CD4-positive, alpha-beta memory T cell (primary cell): Measurements from ENCODE around the gene TUBGCP3. TPM values are rescaled to one million over a fixed set of nuclear protein-coding genes. Genes with fewer than 3 reads are reported as not detected.
"Not testable (repeated sequence)": the region's sequence is repeated elsewhere in the genome, so short reads cannot be mapped to it uniquely, and the experiment has no call there.

Source experiments
- CTCF ChIA-PET: fragments of 350-600 bp; sonication (Branson Sonifier 250); formaldehyde crosslinking; loops from one replicate; lab custom pipeline; 2021; ENCODE audit warnings: inconsistent platforms; ENCODE audit not compliant: partially characterized antibody; lab: Charles Lee
- POLR2A ChIA-PET: fragments of 350-600 bp; sonication (Branson Sonifier 250); formaldehyde crosslinking; loops from one replicate; lab custom pipeline; 2021; ENCODE audit not compliant: partially characterized antibody; lab: Charles Lee
- DNase-seq, 5 donors: peaks; one replicate each; pipeline versions ENCODE4 v3.0.0 to v3.0.0-alpha.2; 2020 to 2022; ENCODE audit warnings: mixed read lengths in 1 of 5
- H3K27ac ChIP-seq: one replicate; pipeline ENCODE4 v1.7.0; 2013; ENCODE audit warnings: low read depth, low read length
- H3K27me3 ChIP-seq: 2 replicates; pipeline ENCODE4 v1.7.0; 2013; ENCODE audit warnings: mild to moderate bottlenecking, low read length, moderate library complexity; ENCODE audit not compliant: insufficient read depth
- H3K36me3 ChIP-seq: 2 replicates; pipeline ENCODE4 v1.7.0; 2013; ENCODE audit warnings: mild to moderate bottlenecking, low read length, moderate library complexity; ENCODE audit not compliant: insufficient read depth
- H3K4me1 ChIP-seq: 2 replicates; pipeline ENCODE4 v1.7.0; 2013; ENCODE audit warnings: mild to moderate bottlenecking, low read length, moderate library complexity; ENCODE audit not compliant: insufficient read depth
- H3K4me3 ChIP-seq, 2 donors: one replicate each; pipeline ENCODE4 v1.7.0; 2013; ENCODE audit warnings: low read length in 2 of 2, mild to moderate bottlenecking in 1 of 2
- H3K9me3 ChIP-seq, 2 donors: one replicate each; pipeline ENCODE4 v1.7.0; 2013; ENCODE audit warnings: low read length in 2 of 2, control low read depth in 1 of 2; ENCODE audit not compliant: control insufficient read depth in 1 of 2
- H3K27ac Mint-ChIP-seq, 7 donors: one replicate each; pipeline ENCODE4 v1.8.0; 2020 to 2021; ENCODE audit warnings: mixed read lengths in 7 of 7, mild to moderate bottlenecking in 6 of 7, inconsistent platforms in 3 of 7, moderate library complexity in 3 of 7
- H3K27me3 Mint-ChIP-seq, 2 donors: one replicate each; pipeline ENCODE4 v1.8.0; 2020 to 2021; ENCODE audit warnings: mixed read lengths in 2 of 2
- H3K36me3 Mint-ChIP-seq, 2 donors: one replicate each; pipeline ENCODE4 v1.8.0; 2020 to 2021; ENCODE audit warnings: mixed read lengths in 2 of 2, inconsistent platforms in 1 of 2, mild to moderate bottlenecking in 1 of 2
- H3K4me1 Mint-ChIP-seq, 4 donors: one replicate each; pipeline ENCODE4 v1.8.0; 2020 to 2021; ENCODE audit warnings: mixed read lengths in 4 of 4, mild to moderate bottlenecking in 1 of 4
- H3K4me3 Mint-ChIP-seq, 8 donors: one replicate each; pipeline ENCODE4 v1.8.0; 2020 to 2021; ENCODE audit warnings: mixed read lengths in 8 of 8, mild to moderate bottlenecking in 7 of 8, moderate library complexity in 6 of 8, inconsistent platforms in 3 of 8
- H3K9me3 Mint-ChIP-seq, 8 donors: one replicate each; pipeline ENCODE4 v1.8.0; 2020 to 2021; ENCODE audit warnings: mixed read lengths in 8 of 8, mild to moderate bottlenecking in 5 of 8, inconsistent platforms in 3 of 8, moderate library complexity in 1 of 8
- intact Hi-C: fragments of 100-400 bp; cut with micrococcal nuclease; formaldehyde crosslinking; loops from one replicate; pipeline ENCODE4 v1.15.1; 2023
- polyA plus RNA-seq, 2 donors: library from polyadenylated mRNA; unstranded; fragments of 300-500 nt; fragmentation: Illumina TruSeq; gene quantifications; one replicate each; pipeline ENCODE4 v1.2.3, GENCODE V29; 2021
- total RNA-seq, 2 experiments: library from RNA; stranded (reverse); gene quantifications; one replicate each; pipeline ENCODE4 v1.2.3, GENCODE V29; 2021

The TUBGCP3 gene
- total and polyA plus RNA-seq, 4 experiments from 2014 or later, result 13.1 to 43.7 (median 29.1) TPM

GRCh38 chr13:112556600-112556999 is 31.4 kb downstream of the TUBGCP3 start:
- Histone ChIP-seq H3K4me1 (no peaks in the 10 kb centered on the region), H3K9me3 (no peaks in the 10 kb centered on the region), H3K4me3 (no peak overlapping the region), H3K27me3 (no peaks in the 10 kb centered on the region), H3K36me3 (peaks cover 56% of the 10 kb centered on the region), H3K27ac (no peak overlapping the region)
- ChIA-PET CTCF (no interaction called here), POLR2A (no interaction called here)
- intact Hi-C loops, result no loop called here
- DNase-seq, result no peak
- Mint-ChIP-seq H3K9me3 (no peaks in the 10 kb centered on the region), H3K27me3 (no peaks in the 10 kb centered on the region), H3K36me3 (peaks cover 71 to 82% of the 10 kb centered on the region in 2 donors), H3K27ac (peak overlapping the region in 3 of 7 donors; percentile 9 to 60 (median 37)), H3K4me1 (peaks cover 0 to 12% (median 5%) of the 10 kb centered on the region in 4 donors), H3K4me3 (no peak overlapping the region)

DNA sequence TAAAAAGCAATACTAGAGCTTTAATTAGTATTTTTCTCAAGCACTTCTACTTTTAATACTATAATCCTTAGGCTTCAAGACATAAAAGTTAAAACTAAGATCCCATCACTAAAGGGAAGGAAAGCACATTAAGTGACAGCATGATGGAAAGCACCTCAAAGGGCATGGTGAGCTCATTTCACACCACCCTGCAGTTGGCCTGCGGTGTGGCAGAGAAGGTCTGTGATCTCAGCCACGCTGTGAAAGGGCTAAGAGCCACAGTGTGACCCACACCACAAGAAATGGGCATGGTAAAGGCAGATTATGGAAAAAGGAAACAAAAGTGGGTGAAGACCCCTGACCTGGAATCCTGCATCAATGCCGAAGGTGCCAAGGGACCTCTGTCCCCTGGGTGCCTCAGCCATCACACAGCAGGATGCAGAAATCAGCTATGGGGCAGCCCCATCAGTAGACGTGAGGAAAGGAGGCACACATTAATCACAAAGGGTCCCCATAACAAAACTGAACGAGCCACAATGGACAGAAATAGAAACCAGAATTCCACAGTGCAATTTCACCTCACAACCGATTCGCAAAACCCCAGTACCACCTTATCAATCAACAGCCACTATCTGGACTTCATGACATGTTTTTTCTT is 33.6 kb downstream of the TUBGCP3 start:
- H3K36me3 Mint-ChIP-seq, result peaks cover 82 to 84% of the 10 kb centered on the region in 2 donors
- intact Hi-C loops, result no loop called here
- H3K4me1 Mint-ChIP-seq, result peaks cover 0 to 5% (median 2%) of the 10 kb centered on the region in 4 donors
- POLR2A ChIA-PET, result no interaction called here
- no peak overlapping the region for H3K4me3 ChIP-seq
- no peaks in the 10 kb centered on the region for H3K9me3 Mint-ChIP-seq
- no peak overlapping the region for H3K4me3 Mint-ChIP-seq
- H3K27ac ChIP-seq, result no peak overlapping the region
- H3K4me1 ChIP-seq, result no peaks in the 10 kb centered on the region
- H3K27me3 ChIP-seq, result no peaks in the 10 kb centered on the region
- peaks cover 52% of the 10 kb centered on the region for H3K36me3 ChIP-seq
- H3K27me3 Mint-ChIP-seq, result no peaks in the 10 kb centered on the region
- no peaks in the 10 kb centered on the region for H3K9me3 ChIP-seq
- no peak for DNase-seq
- H3K27ac Mint-ChIP-seq, result no peak overlapping the region
- CTCF ChIA-PET, result interaction anchor here (0.9 kb wide), 1 partner anchor 18 kb away, joined by 3 read pairs; no protein-coding TSS in a partner anchor

- H3K36me3 ChIP-seq, result peaks cover 48% of the 10 kb centered on the region
- POLR2A ChIA-PET, H3K9me3 Mint-ChIP-seq: not testable (repeated sequence)
Observed at GRCh38 chr13:112548975-112549374, 39.0 kb downstream of the TUBGCP3 start.

DNA sequence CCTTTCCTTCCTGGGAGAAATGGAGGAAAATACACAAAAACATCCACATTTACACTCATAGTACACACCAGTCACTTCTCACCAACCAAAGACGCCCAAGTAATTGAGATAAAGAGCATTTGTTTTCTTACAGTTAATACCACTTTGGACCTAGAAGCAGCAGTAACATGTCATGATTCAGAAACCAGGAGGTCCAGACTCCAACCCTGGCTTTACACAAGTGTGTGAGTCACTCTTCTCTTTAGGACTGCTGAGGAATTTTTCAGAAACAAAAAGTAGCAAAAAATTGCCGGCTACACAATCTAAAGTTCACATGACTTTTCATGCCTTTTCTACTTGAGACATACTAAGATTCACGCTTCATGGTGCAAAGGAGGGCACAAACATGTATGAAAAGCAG is 42.1 kb downstream of the TUBGCP3 start:
- no peaks in the 10 kb centered on the region for H3K27me3 Mint-ChIP-seq
- Histone ChIP-seq H3K27ac (no peak overlapping the region), H3K4me1 (no peaks in the 10 kb centered on the region), H3K9me3 (no peaks in the 10 kb centered on the region), H3K4me3 (no peak overlapping the region), H3K27me3 (no peaks in the 10 kb centered on the region), H3K36me3 (peaks cover 30% of the 10 kb centered on the region)
- H3K4me1 Mint-ChIP-seq, result no peaks in the 10 kb centered on the region
- intact Hi-C loops, result no loop called here
- no peak overlapping the region for H3K27ac Mint-ChIP-seq
- POLR2A ChIA-PET, result no interaction called here
- no peak overlapping the region for H3K4me3 Mint-ChIP-seq
- peaks cover 58 to 59% of the 10 kb centered on the region in 2 donors for H3K36me3 Mint-ChIP-seq
- no peaks in the 10 kb centered on the region for H3K9me3 Mint-ChIP-seq
- CTCF ChIA-PET, result no interaction called here
- DNase-seq, result no peak

More at GRCh38 chr13:112548975-112549374, 39.0 kb downstream of the TUBGCP3 start:
- H3K27ac ChIP-seq, H3K4me1 ChIP-seq, intact Hi-C loops, H3K4me3 ChIP-seq, H3K4me3 Mint-ChIP-seq, CTCF ChIA-PET, H3K9me3 ChIP-seq, H3K27me3 Mint-ChIP-seq, DNase-seq, H3K4me1 Mint-ChIP-seq, H3K27me3 ChIP-seq, H3K27ac Mint-ChIP-seq: not testable (repeated sequence)
- peaks cover 75 to 77% of the 10 kb centered on the region in 2 donors for H3K36me3 Mint-ChIP-seq

DNA sequence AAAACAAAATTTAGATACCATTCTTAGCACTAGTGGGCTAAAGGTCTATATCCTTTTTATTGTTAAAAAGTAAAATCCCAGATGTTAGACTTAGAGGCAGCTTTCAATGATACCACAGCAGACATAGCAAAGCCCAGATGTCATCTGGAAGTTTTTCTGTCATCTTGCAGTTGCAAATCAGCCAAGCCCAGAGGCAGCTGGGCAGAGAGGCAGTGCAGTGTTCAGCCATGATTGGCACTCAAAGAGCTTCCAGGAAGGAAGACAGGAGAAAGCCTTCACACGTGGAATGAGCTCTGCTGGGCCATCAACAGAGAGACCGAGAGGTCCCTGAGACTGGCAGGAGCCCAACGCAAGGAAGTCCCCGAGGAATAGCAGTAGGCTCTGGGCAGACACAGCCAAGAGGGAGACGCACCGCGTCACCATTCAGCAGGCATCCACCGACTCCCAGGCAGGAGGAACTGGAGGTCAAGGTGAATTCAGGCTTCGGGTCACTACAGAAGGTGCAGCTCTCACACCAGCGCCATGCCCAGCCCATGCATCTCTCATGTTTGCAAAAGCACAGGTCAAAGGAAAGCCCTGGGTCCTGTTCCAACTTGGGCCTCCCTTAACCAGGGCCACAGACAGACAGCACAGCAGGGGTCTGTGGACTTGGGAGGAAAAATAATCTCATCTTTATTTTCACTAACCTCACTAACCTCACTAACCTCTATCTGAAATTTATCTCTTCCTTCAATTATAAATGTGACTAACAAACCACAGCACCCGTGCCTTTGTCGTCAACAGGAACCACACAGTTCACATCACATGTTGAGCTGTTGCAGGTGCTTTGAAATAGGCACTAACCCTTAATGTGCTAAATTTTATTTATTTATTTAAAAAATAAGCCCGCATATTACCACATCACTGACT is 54.9 kb downstream of the TUBGCP3 start:
- CTCF ChIA-PET, result interaction anchor here (1.1 kb wide), 1 partner anchor 32 kb away, joined by 4 read pairs; no protein-coding TSS in a partner anchor
- H3K4me3 Mint-ChIP-seq, result no peak overlapping the region

GRCh38 chr13:112531263-112531794 is 56.6 kb downstream of the TUBGCP3 start:
- H3K9me3 ChIP-seq, result no peaks in the 10 kb centered on the region

More for the DNA sequence above, 54.9 kb downstream of the TUBGCP3 start:
- no peaks in the 10 kb centered on the region for H3K27me3 ChIP-seq
- H3K4me1 ChIP-seq, result no peaks in the 10 kb centered on the region
- H3K36me3 Mint-ChIP-seq, result peaks cover 5 to 16% of the 10 kb centered on the region in 2 donors
- H3K4me1 Mint-ChIP-seq, result peaks cover 3 to 14% (median 8%) of the 10 kb centered on the region in 4 donors
- no peaks in the 10 kb centered on the region for H3K9me3 ChIP-seq
- peak in 3 of 5 donors; percentile 4 to 21 (median 14) for DNase-seq
- H3K27ac Mint-ChIP-seq, result no peak overlapping the region
- H3K36me3 ChIP-seq, result no peaks in the 10 kb centered on the region
- intact Hi-C loops, result no loop called here
- POLR2A ChIA-PET, result no interaction called here
- H3K4me3 ChIP-seq, result no peak overlapping the region
- no peaks in the 10 kb centered on the region for H3K27me3 Mint-ChIP-seq
- peaks cover 0 to 2% (median 0%) of the 10 kb centered on the region in 8 donors for H3K9me3 Mint-ChIP-seq
- H3K27ac ChIP-seq, result no peak overlapping the region

GRCh38 chr13:112530861-112531260 is 57.1 kb downstream of the TUBGCP3 start:
- CTCF ChIA-PET, result no interaction called here
- H3K36me3 Mint-ChIP-seq, result peaks cover 0 to 4% of the 10 kb centered on the region in 2 donors
- POLR2A ChIA-PET, result no interaction called here
- Histone ChIP-seq H3K27ac (no peak overlapping the region), H3K27me3 (no peaks in the 10 kb centered on the region), H3K36me3 (no peaks in the 10 kb centered on the region), H3K4me1 (no peaks in the 10 kb centered on the region), H3K4me3 (no peak overlapping the region), H3K9me3 (no peaks in the 10 kb centered on the region)
- no peak overlapping the region for H3K27ac Mint-ChIP-seq
- DNase-seq, result no peak
- no peak overlapping the region for H3K4me3 Mint-ChIP-seq
- H3K27me3 Mint-ChIP-seq, result no peaks in the 10 kb centered on the region
- no peaks in the 10 kb centered on the region for H3K9me3 Mint-ChIP-seq
- peaks cover 3 to 14% (median 7%) of the 10 kb centered on the region in 4 donors for H3K4me1 Mint-ChIP-seq
- intact Hi-C loops, result no loop called here

More at GRCh38 chr13:112531263-112531794, 56.6 kb downstream of the TUBGCP3 start:
- H3K27me3 Mint-ChIP-seq, result no peaks in the 10 kb centered on the region
- H3K27me3 ChIP-seq, result no peaks in the 10 kb centered on the region
- CTCF ChIA-PET, result no interaction called here
- peaks cover 0 to 7% of the 10 kb centered on the region in 2 donors for H3K36me3 Mint-ChIP-seq
- peaks cover 3 to 14% (median 7%) of the 10 kb centered on the region in 4 donors for H3K4me1 Mint-ChIP-seq
- POLR2A ChIA-PET, result no interaction called here
- H3K4me3 ChIP-seq, result no peak overlapping the region
- no peak overlapping the region for H3K27ac Mint-ChIP-seq
- intact Hi-C loops, result no loop called here
- H3K36me3 ChIP-seq, result no peaks in the 10 kb centered on the region
- H3K4me1 ChIP-seq, result no peaks in the 10 kb centered on the region
- no peak overlapping the region for H3K27ac ChIP-seq
- H3K4me3 Mint-ChIP-seq, result no peak overlapping the region
- DNase-seq, result no peak
- H3K9me3 Mint-ChIP-seq, result no peaks in the 10 kb centered on the region
